Activated CD8-positive, alpha-beta memory T cell treated with anti-CD3 and anti-CD28 coated beads for 48 hours (primary cell): Measurements from ENCODE around the gene RAB7B.
"Not testable (repeated sequence)": the region's sequence is repeated elsewhere in the genome, so short reads cannot be mapped to it uniquely, and the experiment has no call there.

ENCODE experiments used
- DNase-seq, 3 experiments: peaks; one replicate each; pipeline ENCODE4 v3.0.0-alpha.2; 2020; ENCODE audit warnings: low read depth in 2 of 3, low spot score in 2 of 3

Gene RAB7B

GRCh38 chr1:206002871-206003801, at the start of gene RAB7B:
RAB7B (minus strand) TSS chr1:206003395; CDS start chr1:205994135, 9,260 bp downstream.
- DNase-seq = no peak

GRCh38 chr1:206052231-206052865, 49.2 kb upstream of the RAB7B start:
- DNase-seq = not testable (repeated sequence)

- peak in 2 of 3 experiments; percentile 10 to 31 for DNase-seq
These were observed 47.5 kb upstream of the RAB7B start for GRCh38 chr1:206050655-206051235.

- no peak for DNase-seq
These were observed 46.9 kb upstream of the RAB7B start for GRCh38 chr1:206049919-206050600.

GRCh38 chr1:206049293-206049692, 46.1 kb upstream of the RAB7B start:
- no peak for DNase-seq

GRCh38 chr1:206048582-206048981, 45.4 kb upstream of the RAB7B start:
- DNase-seq = no peak

GRCh38 chr1:206047271-206047670, 44.1 kb upstream of the RAB7B start:
- DNase-seq = no peak

GRCh38 chr1:206041640-206042039, 38.4 kb upstream of the RAB7B start:
- no peak for DNase-seq

- DNase-seq = no peak
These were observed 37.1 kb upstream of the RAB7B start for GRCh38 chr1:206040328-206040727.

GRCh38 chr1:206039046-206039973, 36.1 kb upstream of the RAB7B start:
- DNase-seq = no peak

GRCh38 chr1:206037581-206037980, 34.4 kb upstream of the RAB7B start:
- no peak for DNase-seq

- no peak for DNase-seq
These were observed 33.7 kb upstream of the RAB7B start for GRCh38 chr1:206036663-206037455.

- no peak for DNase-seq
These were observed 31.8 kb upstream of the RAB7B start for GRCh38 chr1:206035027-206035426.

GRCh38 chr1:206032380-206033140, 29.4 kb upstream of the RAB7B start:
- DNase-seq = no peak

- peak in 1 of 3 experiments; percentile 23 for DNase-seq
These were observed 27.5 kb upstream of the RAB7B start for GRCh38 chr1:206030714-206031113.

- DNase-seq = no peak
These were observed 27.0 kb upstream of the RAB7B start for GRCh38 chr1:206030191-206030590.

GRCh38 chr1:206029484-206029883, 26.3 kb upstream of the RAB7B start:
- no peak for DNase-seq

GRCh38 chr1:206025283-206025820, 22.2 kb upstream of the RAB7B start:
- DNase-seq = no peak
